IPS-NIHi7 (cell line): ENCODE measurements around the gene MAP3K5.
"Not testable (repeated sequence)": the region's sequence is repeated elsewhere in the genome, so short reads cannot be mapped to it uniquely, and the experiment has no call there.

Experiments
- DNase-seq: peaks from one replicate; pipeline ENCODE4 v3.0.0; 2012; ENCODE audit warnings: mixed read lengths; ENCODE audit errors: extremely low spot score

The MAP3K5 gene

DNA sequence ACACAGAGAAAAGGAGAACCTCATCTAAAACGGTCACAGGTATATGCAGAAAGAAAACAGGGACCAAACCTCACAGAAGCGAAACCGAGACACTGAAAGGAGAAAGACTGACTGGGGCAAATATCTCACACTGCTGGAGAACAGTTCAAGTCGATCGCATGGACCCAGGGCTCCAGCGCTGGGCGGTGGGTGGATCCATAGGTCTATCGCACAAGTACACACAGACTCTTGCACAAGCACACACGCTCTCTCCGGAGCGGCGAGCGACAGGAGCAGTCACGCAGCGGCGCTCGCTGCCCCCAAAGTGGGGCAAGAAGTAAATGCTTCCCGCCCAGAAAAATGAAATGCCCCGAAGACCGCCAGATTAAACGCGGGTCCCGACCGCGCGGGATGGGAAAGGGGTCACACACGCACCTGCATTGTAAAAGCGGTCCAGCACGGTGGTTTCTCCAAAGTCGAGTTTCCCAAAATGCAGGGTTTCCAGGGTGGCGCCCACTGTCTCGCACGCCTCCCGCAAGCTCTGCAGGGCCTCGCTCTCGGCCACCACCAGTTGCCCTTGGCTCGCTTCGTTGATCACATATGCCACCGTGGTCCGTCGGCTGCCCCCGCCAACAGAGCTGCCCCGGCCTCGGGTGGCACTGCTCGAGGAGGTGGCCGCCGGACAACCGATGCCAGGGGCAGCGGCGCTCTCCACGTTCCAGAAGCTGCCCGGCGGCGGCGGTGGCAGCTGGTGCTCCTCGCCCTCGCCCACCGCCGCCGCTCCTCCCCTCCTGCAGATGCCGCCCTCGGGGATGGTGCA, 782 bp downstream of the MAP3K5 start:
- no peak for DNase-seq

DNA sequence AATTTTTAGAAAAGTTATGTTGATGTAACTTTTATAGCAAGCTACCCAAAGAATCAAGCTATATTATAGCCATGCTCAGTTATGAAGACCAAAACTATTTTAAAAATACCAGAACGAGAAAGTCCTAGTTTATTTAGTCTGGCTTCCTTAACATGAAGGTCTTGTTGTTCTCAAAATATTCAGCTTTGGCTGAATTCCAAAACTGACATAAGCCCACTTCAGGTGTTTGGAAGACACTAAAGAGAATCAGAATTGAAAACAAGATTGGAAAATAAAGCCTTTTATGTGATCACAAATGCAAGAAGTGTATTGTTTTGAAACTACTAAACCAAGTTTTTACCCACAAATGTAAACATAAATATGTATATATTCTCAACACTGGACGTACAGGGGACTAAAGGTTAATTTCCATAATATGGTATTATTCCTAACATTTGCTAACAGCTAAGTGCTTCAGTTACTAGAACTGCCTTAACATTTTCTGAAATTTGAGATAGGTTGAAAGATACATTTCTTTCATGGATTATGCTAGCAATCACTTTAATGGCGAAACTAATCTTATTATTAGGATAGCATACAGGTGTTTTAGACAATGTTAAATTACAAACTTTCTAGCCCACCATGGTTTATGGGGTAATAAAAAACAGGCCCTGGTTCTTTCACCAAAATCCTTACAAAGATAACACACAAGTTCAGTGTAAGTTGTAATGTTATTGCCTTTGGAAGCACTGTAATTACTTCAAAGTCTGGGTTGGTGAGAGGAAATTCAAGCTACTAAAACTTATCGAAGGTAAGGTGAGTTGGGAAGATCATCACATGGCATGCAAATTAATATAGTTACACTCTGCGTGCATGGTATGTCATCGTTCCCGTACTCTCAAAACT, 1.6 kb downstream of the MAP3K5 start:
- DNase-seq, result no peak

DNA sequence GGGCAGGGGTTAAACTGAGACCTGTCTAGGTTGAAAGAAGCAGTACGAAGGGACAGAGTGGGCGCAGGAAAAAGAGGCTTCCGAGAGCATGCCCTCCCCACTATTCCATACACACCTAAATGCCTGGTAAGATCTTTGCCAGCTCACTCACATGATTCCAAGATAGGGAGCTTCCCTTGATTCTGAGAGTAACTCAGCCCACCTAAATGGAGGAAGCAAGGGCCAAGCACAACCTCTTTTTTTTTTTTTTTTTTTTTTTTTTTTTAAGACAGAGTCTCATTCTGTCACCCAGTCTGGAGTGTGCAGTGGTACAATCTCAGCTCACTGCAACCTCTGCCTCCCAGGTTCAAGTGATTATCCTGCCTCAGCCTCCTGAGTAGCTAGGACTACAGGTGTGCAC, 2.8 kb downstream of the MAP3K5 start:
- DNase-seq, result not testable (repeated sequence)

- no peak for DNase-seq
These were observed 4.0 kb downstream of the MAP3K5 start for GRCh38 chr6:136788069-136788902.

- DNase-seq, result no peak
These were observed 4.6 kb downstream of the MAP3K5 start for GRCh38 chr6:136787726-136788068.

GRCh38 chr6:136786658-136787057, 5.6 kb downstream of the MAP3K5 start:
- DNase-seq, result no peak

DNA sequence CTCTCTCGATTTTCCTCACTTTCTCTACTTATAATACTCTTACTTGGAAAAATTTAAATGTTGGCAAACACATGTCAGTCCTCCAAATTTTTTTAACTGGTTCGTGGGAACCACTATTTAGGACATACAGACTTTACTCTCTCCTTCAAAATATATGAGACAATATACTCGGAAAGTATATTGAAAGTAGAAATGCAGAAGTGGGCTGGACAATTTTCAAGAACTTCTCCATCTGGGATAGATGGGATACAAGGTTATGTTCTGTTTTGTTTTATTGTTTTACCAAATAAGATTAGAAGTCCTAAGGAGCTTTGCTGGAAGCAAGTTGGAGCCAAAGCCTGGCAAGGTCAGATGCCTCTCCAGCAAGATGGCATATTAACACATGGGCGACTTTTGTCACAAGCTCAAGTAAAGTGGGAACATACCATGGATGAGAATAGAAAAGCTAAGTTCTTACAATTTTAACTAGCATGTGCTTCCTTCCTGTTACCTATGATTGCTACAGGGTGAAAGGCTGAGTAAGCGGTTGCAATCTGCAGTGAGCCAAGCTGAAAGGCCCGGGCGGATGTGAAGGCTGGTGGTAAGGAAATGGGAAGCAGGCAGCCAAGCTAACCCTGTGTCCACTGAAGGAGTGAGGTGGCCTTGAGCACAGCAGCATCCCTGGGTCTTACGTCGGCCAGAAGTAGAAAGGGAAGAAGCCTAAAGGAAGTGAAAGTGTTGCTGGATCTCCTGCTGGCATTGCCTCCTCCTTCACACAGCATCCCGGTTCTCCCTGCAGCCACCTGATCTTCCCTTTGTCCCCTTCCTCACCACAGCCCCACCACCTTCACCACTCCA, 7.1 kb downstream of the MAP3K5 start:
- no peak for DNase-seq

DNA sequence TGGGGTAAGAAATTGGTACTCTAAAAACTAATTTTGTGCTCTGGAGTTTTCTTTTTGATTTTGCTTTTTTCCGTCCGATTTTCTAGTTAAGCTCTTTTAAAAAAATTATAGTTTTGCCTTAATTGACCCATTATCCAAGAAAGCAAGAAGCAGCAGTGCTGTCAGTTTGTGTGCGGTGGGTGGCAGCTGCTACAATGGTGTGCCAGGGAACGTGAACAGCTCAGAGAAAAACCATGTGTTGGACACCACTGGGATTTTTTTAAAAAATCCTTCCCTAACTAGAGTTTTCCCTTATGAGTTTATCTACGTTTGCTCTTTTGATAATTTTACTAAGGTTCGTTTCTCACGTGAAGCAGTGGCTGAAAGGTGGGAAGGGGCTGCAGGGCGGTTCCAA, 8.0 kb downstream of the MAP3K5 start:
- DNase-seq, result no peak

GRCh38 chr6:136783495-136784270, 8.6 kb downstream of the MAP3K5 start:
- DNase-seq, result no peak

DNA sequence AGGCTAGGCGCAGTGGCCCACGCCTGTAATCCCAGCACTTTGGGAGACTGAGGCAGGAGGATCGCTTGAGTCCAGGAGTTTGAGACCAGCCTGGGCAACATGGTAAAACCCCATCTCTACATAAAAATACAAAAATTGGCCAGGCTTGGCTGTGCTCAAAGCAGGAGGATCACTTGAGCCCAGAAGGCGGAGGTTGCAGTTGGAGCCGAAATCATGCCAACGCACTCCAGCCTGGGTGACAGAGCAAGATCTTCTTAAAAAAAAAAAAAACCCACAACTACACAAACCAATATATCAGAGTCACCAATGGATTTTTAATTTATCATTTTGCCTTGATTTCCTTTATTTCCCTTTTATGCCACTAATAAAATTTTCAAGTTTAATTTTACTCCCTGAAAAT, 9.3 kb downstream of the MAP3K5 start:
- DNase-seq, result no peak

DNA sequence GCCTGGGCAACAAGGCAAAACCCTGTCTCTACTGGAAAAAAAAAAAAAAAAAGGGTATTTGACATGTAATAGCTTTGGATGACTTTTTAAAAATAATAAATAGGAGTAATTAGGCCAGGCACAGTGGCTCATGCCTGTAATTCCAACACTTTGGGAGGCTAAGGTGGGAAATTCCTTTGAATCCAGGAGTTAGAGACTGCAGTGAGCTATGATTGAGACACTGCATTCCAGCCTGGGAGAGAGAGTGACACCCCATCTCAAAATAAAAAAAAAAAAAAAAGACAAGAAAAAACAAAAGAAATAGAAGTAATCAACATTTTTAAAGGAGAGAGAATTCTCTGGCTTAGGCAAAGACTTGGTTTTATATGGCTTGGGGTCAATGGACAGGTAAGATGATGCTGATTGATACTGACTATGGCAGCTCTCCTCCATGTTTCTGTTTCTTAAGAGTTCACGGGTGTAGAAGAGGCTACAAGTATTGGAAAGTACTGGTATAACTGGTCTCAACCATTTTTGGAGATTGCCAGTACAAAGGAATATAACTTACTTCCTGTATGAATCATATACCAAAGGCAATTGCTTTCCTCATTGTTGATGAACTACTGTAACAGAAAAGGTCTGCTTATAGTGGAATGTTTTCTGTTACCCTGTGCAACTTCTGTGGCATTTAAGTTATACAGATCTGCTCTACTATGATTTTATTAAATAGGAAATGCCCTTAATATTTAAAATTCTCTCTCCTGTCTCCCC, 10.1 kb downstream of the MAP3K5 start:
- DNase-seq, result no peak

GRCh38 chr6:136780972-136781371, 11.3 kb downstream of the MAP3K5 start:
- no peak for DNase-seq

DNA sequence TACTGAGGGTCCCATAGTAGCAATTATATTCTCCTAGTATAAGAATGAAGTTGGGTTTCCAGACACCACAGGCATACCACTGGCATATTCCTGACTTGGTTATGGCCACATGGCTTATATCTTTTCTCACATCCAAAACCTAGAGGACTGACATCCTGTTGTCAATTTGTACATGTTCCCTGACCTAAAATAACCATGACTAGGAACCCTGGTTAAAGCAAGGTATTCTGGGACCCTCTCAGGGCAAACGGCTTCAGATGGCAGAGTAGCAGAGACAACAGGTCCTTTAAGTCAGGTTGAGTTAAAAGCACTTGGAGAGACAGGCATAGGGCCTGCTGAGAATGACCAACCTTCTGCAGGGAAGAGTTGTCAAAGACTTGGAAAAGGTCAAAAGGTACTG, 12.6 kb downstream of the MAP3K5 start:
- DNase-seq, result no peak

- DNase-seq, result no peak
These were observed 14.6 kb downstream of the MAP3K5 start for GRCh38 chr6:136777651-136778050.

GRCh38 chr6:136775548-136775947, 16.7 kb downstream of the MAP3K5 start:
- no peak for DNase-seq

- no peak for DNase-seq
These were observed 17.2 kb downstream of the MAP3K5 start for GRCh38 chr6:136775081-136775480.

DNA sequence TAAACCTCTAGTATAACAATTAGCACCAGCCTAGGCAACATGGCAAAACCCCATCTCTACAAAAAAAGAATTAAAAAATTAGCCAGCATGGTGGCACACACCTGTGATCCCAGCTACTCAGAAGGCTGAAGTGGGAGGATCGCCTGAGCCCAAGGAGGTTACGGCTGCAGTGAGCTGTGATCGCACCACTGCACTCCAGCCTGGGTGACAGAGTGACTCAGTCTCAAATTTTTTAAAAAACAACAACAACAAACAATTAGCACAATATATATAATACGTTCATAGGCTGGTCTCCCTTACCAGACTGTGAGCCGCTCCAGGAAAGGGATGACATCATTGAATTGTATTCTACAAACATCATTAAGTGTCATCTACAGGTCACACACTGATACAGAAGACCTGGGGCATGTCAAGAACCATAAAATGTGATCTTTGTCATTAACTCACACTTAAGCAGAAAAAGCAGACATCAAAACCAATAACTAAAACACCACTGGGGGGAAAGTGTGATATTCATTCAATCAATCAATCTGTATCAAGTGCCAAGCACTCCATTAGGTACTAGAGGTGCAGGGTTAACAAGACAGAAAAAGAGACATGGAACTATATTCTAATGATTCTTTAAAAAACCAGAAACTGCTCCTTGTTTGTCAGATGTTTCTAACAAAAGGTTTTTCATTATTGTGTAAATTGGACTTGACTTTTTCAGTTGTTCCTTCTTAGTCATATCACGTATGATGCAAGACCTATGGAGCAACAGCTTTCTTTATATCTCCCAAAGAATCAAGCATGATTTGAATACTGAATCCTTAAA, 17.8 kb downstream of the MAP3K5 start:
- no peak for DNase-seq

DNA sequence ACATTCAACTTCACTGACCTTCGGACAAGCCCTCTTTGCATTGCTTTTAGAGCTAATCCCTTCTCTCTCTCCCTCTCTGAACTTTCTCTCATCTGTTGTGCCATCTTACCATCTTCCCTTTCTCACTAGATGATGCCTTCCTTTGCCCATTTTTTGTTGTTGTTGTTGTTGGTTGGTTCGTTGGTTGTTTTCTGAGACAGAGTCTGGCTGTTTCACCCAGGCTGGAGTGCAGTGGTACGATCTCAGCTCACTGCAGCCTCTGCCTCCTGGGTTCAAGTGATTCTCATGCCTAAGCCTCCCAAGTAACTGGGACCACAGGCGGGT, 18.8 kb downstream of the MAP3K5 start:
- no peak for DNase-seq
